ENCODE results near the gene CA10. TPM values are rescaled to one million over a fixed set of nuclear protein-coding genes. Genes with fewer than 3 reads are reported as not detected.

CA10 gene
- total and polyA plus RNA-seq, 8 donors: 1.3 TPM; not detected in 7

DNA sequence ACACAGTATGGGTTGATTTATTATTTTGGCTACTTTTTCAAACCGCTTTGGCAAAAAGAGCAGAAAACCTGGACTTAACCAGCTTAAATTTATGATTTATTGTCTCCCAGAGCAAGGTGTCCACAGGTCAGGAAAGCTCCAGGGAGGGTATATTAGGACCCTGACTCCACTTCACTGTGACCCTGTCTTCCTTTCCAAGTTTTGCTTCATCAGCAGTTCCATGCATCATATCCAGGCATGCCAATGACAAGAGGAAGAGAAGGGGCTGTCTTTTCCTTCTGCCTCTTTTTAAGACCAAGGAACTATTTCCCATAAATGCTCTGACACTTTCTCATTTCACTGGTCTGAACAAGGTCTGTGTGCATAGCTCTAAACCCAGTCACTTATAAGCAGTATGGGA, 316.8 kb downstream of the CA10 start:
- H3K27me3 ChIP-seq: no peaks in the 10 kb centered on the region
- H3K4me3 ChIP-seq: no peak overlapping the region
- no peaks in the 10 kb centered on the region for H3K9me3 ChIP-seq
- WGBS, 5 donors: 53 to 75% (median 65%) methylated on average over 1 of the region's 1 CpG
- H3K36me3 ChIP-seq: no peaks in the 10 kb centered on the region
- intact Hi-C loops (cut with DNase I; ENCODE audit: low total_unique reads): no loop called here
- H3K27ac ChIP-seq: no peak overlapping the region
- DNase-seq: no peak
- TF ChIP-seq, protein P1, sequence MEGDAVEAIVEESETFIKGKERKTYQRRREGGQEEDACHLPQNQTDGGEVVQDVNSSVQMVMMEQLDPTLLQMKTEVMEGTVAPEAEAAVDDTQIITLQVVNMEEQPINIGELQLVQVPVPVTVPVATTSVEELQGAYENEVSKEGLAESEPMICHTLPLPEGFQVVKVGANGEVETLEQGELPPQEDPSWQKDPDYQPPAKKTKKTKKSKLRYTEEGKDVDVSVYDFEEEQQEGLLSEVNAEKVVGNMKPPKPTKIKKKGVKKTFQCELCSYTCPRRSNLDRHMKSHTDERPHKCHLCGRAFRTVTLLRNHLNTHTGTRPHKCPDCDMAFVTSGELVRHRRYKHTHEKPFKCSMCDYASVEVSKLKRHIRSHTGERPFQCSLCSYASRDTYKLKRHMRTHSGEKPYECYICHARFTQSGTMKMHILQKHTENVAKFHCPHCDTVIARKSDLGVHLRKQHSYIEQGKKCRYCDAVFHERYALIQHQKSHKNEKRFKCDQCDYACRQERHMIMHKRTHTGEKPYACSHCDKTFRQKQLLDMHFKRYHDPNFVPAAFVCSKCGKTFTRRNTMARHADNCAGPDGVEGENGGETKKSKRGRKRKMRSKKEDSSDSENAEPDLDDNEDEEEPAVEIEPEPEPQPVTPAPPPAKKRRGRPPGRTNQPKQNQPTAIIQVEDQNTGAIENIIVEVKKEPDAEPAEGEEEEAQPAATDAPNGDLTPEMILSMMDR (IDR thresholded peaks at IDR 0.05): no peak
- TF ChIP-seq POLR2A (IDR thresholded peaks at IDR 0.05): no peak
- no peak for TF ChIP-seq POLR2AphosphoS5 (IDR thresholded peaks at IDR 0.05)
- no peak for TF ChIP-seq EP300 (IDR thresholded peaks at IDR 0.05)
- H3K4me1 ChIP-seq: no peaks in the 10 kb centered on the region

DNA sequence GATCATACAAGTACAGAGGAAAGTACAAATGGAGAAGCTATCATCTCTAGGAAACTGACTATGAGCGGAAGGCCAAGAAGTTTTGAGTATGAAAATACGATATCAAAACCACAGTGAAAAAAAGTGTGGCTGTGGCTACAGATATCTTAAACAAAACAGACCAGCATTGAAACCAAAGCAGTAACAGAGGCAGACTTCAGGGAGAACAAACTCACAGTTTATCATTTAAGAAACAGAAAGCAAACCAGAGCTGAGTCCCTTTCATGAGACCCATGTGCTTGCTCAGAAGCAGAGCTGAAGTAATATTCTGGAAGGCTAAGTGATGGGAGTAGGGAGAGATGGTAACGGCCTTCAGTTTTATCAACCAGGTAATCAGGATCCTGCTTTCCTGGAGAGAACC, 317.8 kb downstream of the CA10 start:
- DNase-seq: no peak
- Histone ChIP-seq H3K36me3 (no peaks in the 10 kb centered on the region), H3K27ac (no peak overlapping the region), H3K4me3 (no peak overlapping the region), H3K4me1 (no peaks in the 10 kb centered on the region), H3K9me3 (no peaks in the 10 kb centered on the region), H3K27me3 (no peaks in the 10 kb centered on the region)
- WGBS, 5 donors: 48 to 79% (median 54%) methylated on average over 3 of the region's 3 CpGs
- TF ChIP-seq, protein P1 (IDR thresholded peaks at IDR 0.05): no peak
- no peak for TF ChIP-seq POLR2AphosphoS5 (IDR thresholded peaks at IDR 0.05)
- no peak for TF ChIP-seq EP300 (IDR thresholded peaks at IDR 0.05)
- no peak for TF ChIP-seq POLR2A (IDR thresholded peaks at IDR 0.05)
- intact Hi-C loops (cut with DNase I; ENCODE audit: low total_unique reads): no loop called here

DNA sequence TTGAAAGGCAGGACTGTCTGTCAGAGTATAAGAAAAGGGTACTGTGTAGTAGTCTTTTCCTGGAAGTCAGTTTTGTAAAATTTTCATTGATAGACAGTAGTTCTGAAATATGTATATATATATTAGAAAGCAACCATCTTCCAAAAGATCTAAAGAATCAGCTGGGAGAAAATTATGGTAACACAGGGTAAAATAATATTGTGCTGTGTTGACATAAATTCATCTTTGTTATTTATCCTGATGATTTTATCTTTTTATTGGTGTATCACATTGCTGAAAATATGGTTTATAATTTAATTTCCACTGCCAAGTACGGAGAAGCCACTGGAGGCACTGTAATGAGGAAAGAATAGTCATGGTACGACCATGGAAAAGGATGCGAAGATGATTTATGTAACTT, 324.9 kb downstream of the CA10 start:
- Histone ChIP-seq H3K27me3 (no peaks in the 10 kb centered on the region), H3K27ac (no peak overlapping the region), H3K9me3 (no peaks in the 10 kb centered on the region), H3K4me3 (no peak overlapping the region), H3K4me1 (no peaks in the 10 kb centered on the region), H3K36me3 (no peaks in the 10 kb centered on the region)
- TF ChIP-seq, protein P1 (IDR thresholded peaks at IDR 0.05): no peak
- no peak for TF ChIP-seq EP300 (IDR thresholded peaks at IDR 0.05)
- no peak for DNase-seq
- intact Hi-C loops (cut with DNase I; ENCODE audit: low total_unique reads): no loop called here
- WGBS, 5 donors: 68 to 83% (median 79%) methylated on average over 3 of the region's 3 CpGs

DNA sequence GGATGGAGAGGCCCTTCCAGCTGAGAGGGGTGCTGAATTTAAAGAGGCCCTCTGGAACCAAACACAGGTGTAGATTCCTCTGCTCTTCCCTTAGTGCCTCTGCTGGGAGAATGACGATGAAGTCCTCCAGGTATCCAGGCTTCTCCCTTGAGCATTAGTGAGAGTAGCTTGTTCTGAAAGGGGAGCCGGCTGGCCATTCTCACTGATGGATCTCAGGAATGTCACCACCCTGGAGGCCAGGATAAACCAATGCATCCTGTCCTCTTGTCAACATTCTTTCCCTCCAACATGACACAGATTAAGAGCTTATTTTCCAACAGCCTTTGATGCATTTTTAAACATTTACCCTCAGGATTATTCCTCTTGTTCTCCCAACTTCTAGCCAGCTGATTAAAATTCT, 325.5 kb downstream of the CA10 start:
- DNase-seq: no peak
- TF ChIP-seq, protein P1 (IDR thresholded peaks at IDR 0.05): no peak
- TF ChIP-seq POLR2A (IDR thresholded peaks at IDR 0.05): no peak
- no peak for TF ChIP-seq EP300 (IDR thresholded peaks at IDR 0.05)
- TF ChIP-seq POLR2AphosphoS5 (IDR thresholded peaks at IDR 0.05): no peak
- no peak overlapping the region for H3K27ac ChIP-seq
- H3K36me3 ChIP-seq: no peaks in the 10 kb centered on the region
- H3K4me1 ChIP-seq: no peaks in the 10 kb centered on the region
- no peak overlapping the region for H3K4me3 ChIP-seq
- H3K27me3 ChIP-seq: no peaks in the 10 kb centered on the region
- WGBS, 5 donors: 37 to 59% (median 42%) methylated on average over 2 of the region's 2 CpGs
- no peaks in the 10 kb centered on the region for H3K9me3 ChIP-seq
- intact Hi-C loops (cut with DNase I; ENCODE audit: low total_unique reads): no loop called here
